Loucy (cell line): Measurements from ENCODE around the gene RGSL1.

ENCODE experiments used
- H2AFZ ChIP-seq: fragments of 200-600 bp; sonication (generic); 2 replicates; pipeline ENCODE4 v1.6.0; 2016; ENCODE audit warnings: antibody characterized with exemption, mild to moderate bottlenecking, low read length, moderate library complexity
- H3F3A ChIP-seq: fragments of 200-600 bp; 2 replicates; pipeline ENCODE4 v1.6.0; 2016; ENCODE audit warnings: antibody characterized with exemption, low read depth, mild to moderate bottlenecking
- H3K27me3 ChIP-seq: fragments of 200-600 bp; sonication (generic); 2 replicates; pipeline ENCODE4 v1.6.1; 2014; ENCODE audit warnings: low read length, mild to moderate bottlenecking; ENCODE audit not compliant: insufficient read depth, poor library complexity, severe bottlenecking
- H3K36me3 ChIP-seq: fragments of 200-600 bp; sonication (generic); 2 replicates; pipeline ENCODE4 v1.6.1; 2016; ENCODE audit warnings: low read length; ENCODE audit not compliant: insufficient read depth
- H3K4me1 ChIP-seq: fragments of 200-600 bp; sonication (generic); 2 replicates; pipeline ENCODE4 v1.5.1; 2014; ENCODE audit warnings: low read length, mild to moderate bottlenecking; ENCODE audit not compliant: insufficient read depth, poor library complexity, severe bottlenecking
- H3K4me2 ChIP-seq: fragments of 200-600 bp; sonication (generic); 2 replicates; pipeline ENCODE4 v1.6.0; 2014; ENCODE audit warnings: antibody characterized with exemption, low read length, low read depth, mild to moderate bottlenecking; ENCODE audit not compliant: poor library complexity, severe bottlenecking
- H3K4me3 ChIP-seq: fragments of 200-600 bp; sonication (generic); 2 replicates; pipeline ENCODE4 v1.5.1; 2014; ENCODE audit warnings: low read length, mild to moderate bottlenecking, mixed read lengths; ENCODE audit not compliant: poor library complexity, severe bottlenecking
- H3K79me2 ChIP-seq: fragments of 200-600 bp; sonication (generic); 2 replicates; pipeline ENCODE4 v1.6.1; 2014; ENCODE audit warnings: low read length; ENCODE audit not compliant: insufficient read depth
- H3K9ac ChIP-seq: fragments of 200-600 bp; sonication (generic); 2 replicates; pipeline ENCODE4 v1.6.0; 2014; ENCODE audit warnings: mild to moderate bottlenecking, low read depth, low read length, moderate library complexity; ENCODE audit not compliant: poor library complexity, severe bottlenecking
- H3K9me2 ChIP-seq: fragments of 200-600 bp; sonication (generic); replicated peaks from 2 replicates; pipeline ENCODE4 v1.6.1; 2016; ENCODE audit warnings: low read depth, low read length, mixed read lengths
- H3K9me3 ChIP-seq: fragments of 200-600 bp; sonication (generic); 2 replicates; pipeline ENCODE4 v1.6.1; 2014; ENCODE audit warnings: mild to moderate bottlenecking, antibody characterized with exemption, low read length, low read depth; ENCODE audit not compliant: insufficient read depth
- H4K20me1 ChIP-seq: fragments of 200-600 bp; sonication (generic); 2 replicates; pipeline ENCODE4 v1.6.0; 2014; ENCODE audit warnings: antibody characterized with exemption, low read length, mild to moderate bottlenecking; ENCODE audit not compliant: insufficient read depth, poor library complexity, severe bottlenecking
- CTCF ChIP-seq: fragments of 200-600 bp; sonication (generic); conservative IDR thresholded peaks from 2 replicates; pipeline ENCODE4 v1.5.1; 2014; ENCODE audit warnings: mild to moderate bottlenecking, antibody characterized with exemption, low read length
- EZH2phosphoT487 ChIP-seq: fragments of 200-600 bp; IDR thresholded peaks from 2 replicates; pipeline ENCODE4 v1.6.1; 2018; ENCODE audit warnings: antibody characterized with exemption, mild to moderate bottlenecking, moderate library complexity, borderline replicate concordance

RGSL1 gene

GRCh38 chr1:182564406-182565004 is 114.6 kb downstream of the RGSL1 start:
- Histone ChIP-seq H4K20me1 (no peaks in the 10 kb centered on the region), H3K27me3 (no peaks in the 10 kb centered on the region), H3F3A (no peaks in the 10 kb centered on the region), H3K9me2 (no peaks in the 10 kb centered on the region), H2AFZ (no peak overlapping the region), H3K79me2 (no peaks in the 10 kb centered on the region), H3K4me1 (no peaks in the 10 kb centered on the region), H3K4me2 (no peak overlapping the region), H3K36me3 (no peaks in the 10 kb centered on the region), H3K9me3 (no peaks in the 10 kb centered on the region), H3K9ac (no peak overlapping the region), H3K4me3 (no peak overlapping the region)
- TF ChIP-seq CTCF (no peak), EZH2phosphoT487 (no peak)

- Histone ChIP-seq H3K36me3 (no peaks in the 10 kb centered on the region), H3K9me3 (no peaks in the 10 kb centered on the region), H4K20me1 (no peaks in the 10 kb centered on the region), H3K4me1 (no peaks in the 10 kb centered on the region), H3K4me2 (no peak overlapping the region), H3K27me3 (no peaks in the 10 kb centered on the region), H3K9ac (no peak overlapping the region), H3F3A (no peaks in the 10 kb centered on the region), H3K4me3 (no peak overlapping the region), H3K79me2 (no peaks in the 10 kb centered on the region), H3K9me2 (no peaks in the 10 kb centered on the region), H2AFZ (no peak overlapping the region)
- no peak for TF ChIP-seq CTCF
- no peak for TF ChIP-seq EZH2phosphoT487
These were observed 115.6 kb downstream of the RGSL1 start for GRCh38 chr1:182565537-182565936.

GRCh38 chr1:182567629-182568028 is 117.7 kb downstream of the RGSL1 start:
- no peaks in the 10 kb centered on the region for H3K4me1 ChIP-seq
- no peak overlapping the region for H3K4me2 ChIP-seq
- TF ChIP-seq CTCF (no peak), EZH2phosphoT487 (no peak)
- H3F3A ChIP-seq = no peaks in the 10 kb centered on the region
- H3K9ac ChIP-seq = no peak overlapping the region
- H3K27me3 ChIP-seq = no peaks in the 10 kb centered on the region
- H3K36me3 ChIP-seq = no peaks in the 10 kb centered on the region
- H3K9me3 ChIP-seq = no peaks in the 10 kb centered on the region
- no peaks in the 10 kb centered on the region for H3K9me2 ChIP-seq
- no peak overlapping the region for H3K4me3 ChIP-seq
- H2AFZ ChIP-seq = no peak overlapping the region
- H4K20me1 ChIP-seq = no peaks in the 10 kb centered on the region
- H3K79me2 ChIP-seq = no peaks in the 10 kb centered on the region
